HL-60 (cell line): ENCODE measurements around the gene METTL15.
"Not testable (repeated sequence)": the region's sequence is repeated elsewhere in the genome, so short reads cannot be mapped to it uniquely, and the experiment has no call there.

ENCODE experiments used
- DNase-seq, 2 experiments: peaks; one replicate each; pipeline ENCODE4 v3.0.0-alpha.2; 2010 to 2020; ENCODE audit warnings: low read depth in 1 of 2, low spot score in 1 of 2
- H3K27ac ChIP-seq: fragments of 250-450 bp; sonication (Bioruptor Pico); replicated peaks from 2 replicates; pipeline ENCODE4 v1.5.1; 2020; ENCODE audit warnings: mild to moderate bottlenecking, moderate library complexity
- H3K27me3 ChIP-seq: fragments of 250-450 bp; sonication (Bioruptor Pico); 2 replicates; pipeline ENCODE4 v1.5.1; 2021; ENCODE audit warnings: mild to moderate bottlenecking, moderate library complexity; ENCODE audit not compliant: insufficient read depth, poor library complexity, severe bottlenecking
- H3K4me3 ChIP-seq: replicated peaks from 2 replicates; pipeline ENCODE4 v1.5.1; 2011; ENCODE audit warnings: mild to moderate bottlenecking, control low read depth, low read length; ENCODE audit not compliant: insufficient read depth
- GABPA ChIP-seq: IDR thresholded peaks from 2 replicates; pipeline ENCODE4 v1.6.1; 2012; ENCODE audit warnings: low read depth
- POLR2AphosphoS5 ChIP-seq: IDR thresholded peaks from 2 replicates; pipeline ENCODE4 v1.6.1; 2012; ENCODE audit warnings: low read depth
- SPI1 ChIP-seq: IDR thresholded peaks from 2 replicates; pipeline ENCODE4 v1.6.1; 2012; ENCODE audit warnings: low read depth, mild to moderate bottlenecking, borderline replicate concordance
- TF ChIP-seq, protein P1 (sequence below): IDR thresholded peaks from one replicate; pipeline ENCODE4 v1.5.1; 2011; ENCODE audit warnings: low read length, control low read depth, inconsistent platforms; ENCODE audit not compliant: insufficient read depth
- TF ChIP-seq, protein P2 (sequence below): IDR thresholded peaks from 2 replicates; pipeline ENCODE4 v1.6.1; 2012; ENCODE audit warnings: low read depth; ENCODE audit not compliant: insufficient replicate concordance

The METTL15 gene

GRCh38 chr11:28209906-28210305 is 101.7 kb downstream of the METTL15 start:
- Histone ChIP-seq H3K27ac (no peak overlapping the region), H3K27me3 (no peaks in the 10 kb centered on the region), H3K4me3 (no peak overlapping the region)
- no peak for DNase-seq
- TF ChIP-seq GABPA (no peak), POLR2AphosphoS5 (no peak), SPI1 (no peak)
- TF ChIP-seq, protein P1, sequence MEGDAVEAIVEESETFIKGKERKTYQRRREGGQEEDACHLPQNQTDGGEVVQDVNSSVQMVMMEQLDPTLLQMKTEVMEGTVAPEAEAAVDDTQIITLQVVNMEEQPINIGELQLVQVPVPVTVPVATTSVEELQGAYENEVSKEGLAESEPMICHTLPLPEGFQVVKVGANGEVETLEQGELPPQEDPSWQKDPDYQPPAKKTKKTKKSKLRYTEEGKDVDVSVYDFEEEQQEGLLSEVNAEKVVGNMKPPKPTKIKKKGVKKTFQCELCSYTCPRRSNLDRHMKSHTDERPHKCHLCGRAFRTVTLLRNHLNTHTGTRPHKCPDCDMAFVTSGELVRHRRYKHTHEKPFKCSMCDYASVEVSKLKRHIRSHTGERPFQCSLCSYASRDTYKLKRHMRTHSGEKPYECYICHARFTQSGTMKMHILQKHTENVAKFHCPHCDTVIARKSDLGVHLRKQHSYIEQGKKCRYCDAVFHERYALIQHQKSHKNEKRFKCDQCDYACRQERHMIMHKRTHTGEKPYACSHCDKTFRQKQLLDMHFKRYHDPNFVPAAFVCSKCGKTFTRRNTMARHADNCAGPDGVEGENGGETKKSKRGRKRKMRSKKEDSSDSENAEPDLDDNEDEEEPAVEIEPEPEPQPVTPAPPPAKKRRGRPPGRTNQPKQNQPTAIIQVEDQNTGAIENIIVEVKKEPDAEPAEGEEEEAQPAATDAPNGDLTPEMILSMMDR: no peak
- TF ChIP-seq, protein P2, sequence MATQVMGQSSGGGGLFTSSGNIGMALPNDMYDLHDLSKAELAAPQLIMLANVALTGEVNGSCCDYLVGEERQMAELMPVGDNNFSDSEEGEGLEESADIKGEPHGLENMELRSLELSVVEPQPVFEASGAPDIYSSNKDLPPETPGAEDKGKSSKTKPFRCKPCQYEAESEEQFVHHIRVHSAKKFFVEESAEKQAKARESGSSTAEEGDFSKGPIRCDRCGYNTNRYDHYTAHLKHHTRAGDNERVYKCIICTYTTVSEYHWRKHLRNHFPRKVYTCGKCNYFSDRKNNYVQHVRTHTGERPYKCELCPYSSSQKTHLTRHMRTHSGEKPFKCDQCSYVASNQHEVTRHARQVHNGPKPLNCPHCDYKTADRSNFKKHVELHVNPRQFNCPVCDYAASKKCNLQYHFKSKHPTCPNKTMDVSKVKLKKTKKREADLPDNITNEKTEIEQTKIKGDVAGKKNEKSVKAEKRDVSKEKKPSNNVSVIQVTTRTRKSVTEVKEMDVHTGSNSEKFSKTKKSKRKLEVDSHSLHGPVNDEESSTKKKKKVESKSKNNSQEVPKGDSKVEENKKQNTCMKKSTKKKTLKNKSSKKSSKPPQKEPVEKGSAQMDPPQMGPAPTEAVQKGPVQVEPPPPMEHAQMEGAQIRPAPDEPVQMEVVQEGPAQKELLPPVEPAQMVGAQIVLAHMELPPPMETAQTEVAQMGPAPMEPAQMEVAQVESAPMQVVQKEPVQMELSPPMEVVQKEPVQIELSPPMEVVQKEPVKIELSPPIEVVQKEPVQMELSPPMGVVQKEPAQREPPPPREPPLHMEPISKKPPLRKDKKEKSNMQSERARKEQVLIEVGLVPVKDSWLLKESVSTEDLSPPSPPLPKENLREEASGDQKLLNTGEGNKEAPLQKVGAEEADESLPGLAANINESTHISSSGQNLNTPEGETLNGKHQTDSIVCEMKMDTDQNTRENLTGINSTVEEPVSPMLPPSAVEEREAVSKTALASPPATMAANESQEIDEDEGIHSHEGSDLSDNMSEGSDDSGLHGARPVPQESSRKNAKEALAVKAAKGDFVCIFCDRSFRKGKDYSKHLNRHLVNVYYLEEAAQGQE: no peak

- not testable (repeated sequence) for H3K4me3 ChIP-seq, H3K27ac ChIP-seq, DNase-seq, H3K27me3 ChIP-seq
These were observed 113.9 kb downstream of the METTL15 start for GRCh38 chr11:28222063-28222462.

- no peak for DNase-seq
- TF ChIP-seq, protein P2: no peak
- no peak for TF ChIP-seq GABPA
- no peak for TF ChIP-seq POLR2AphosphoS5
- TF ChIP-seq, protein P1: no peak
- TF ChIP-seq SPI1: no peak
- no peaks in the 10 kb centered on the region for H3K27me3 ChIP-seq
- no peak overlapping the region for H3K27ac ChIP-seq
- H3K4me3 ChIP-seq: no peak overlapping the region
These were observed 115.4 kb downstream of the METTL15 start for GRCh38 chr11:28223577-28223976.

GRCh38 chr11:28223994-28224393 is 115.8 kb downstream of the METTL15 start:
- no peak for DNase-seq
- TF ChIP-seq SPI1: no peak
- no peak for TF ChIP-seq GABPA
- TF ChIP-seq, protein P1: no peak
- no peak for TF ChIP-seq POLR2AphosphoS5
- TF ChIP-seq, protein P2: no peak
- no peak overlapping the region for H3K27ac ChIP-seq

More at GRCh38 chr11:28223994-28224393, 115.8 kb downstream of the METTL15 start:
- Histone ChIP-seq H3K27me3 (no peaks in the 10 kb centered on the region), H3K4me3 (no peak overlapping the region)
